GM21529 (cell line): Measurements from ENCODE around the gene CNTNAP2.
"Not testable (repeated sequence)": the region's sequence is repeated elsewhere in the genome, so short reads cannot be mapped to it uniquely, and the experiment has no call there.

Experiments
- ATAC-seq: cut with Tn5 transposase; IDR thresholded peaks from one replicate; pipeline ENCODE4 v1.9.1; 2021; ENCODE audit not compliant: unreplicated experiment

The CNTNAP2 gene

DNA sequence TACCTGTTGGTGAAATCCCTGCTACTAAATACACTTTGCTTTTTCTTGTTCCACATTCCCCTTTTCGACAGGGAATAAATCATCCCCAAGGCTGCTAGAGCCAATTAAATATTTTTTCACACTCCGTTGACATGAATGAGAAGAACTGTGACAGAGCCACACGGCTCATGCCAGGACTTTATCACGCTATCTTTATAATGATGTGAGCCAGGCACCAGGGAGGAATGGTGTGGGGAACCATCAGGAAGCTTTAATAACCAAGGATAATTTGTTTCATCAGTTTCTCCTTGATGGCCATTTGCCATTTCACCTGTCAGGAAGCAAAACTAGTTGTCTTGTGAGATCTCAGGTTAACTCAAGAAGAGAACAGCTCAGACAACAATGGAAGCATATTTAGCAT lies 2280.9 kb downstream of the CNTNAP2 start:
- ATAC-seq = no peak

DNA sequence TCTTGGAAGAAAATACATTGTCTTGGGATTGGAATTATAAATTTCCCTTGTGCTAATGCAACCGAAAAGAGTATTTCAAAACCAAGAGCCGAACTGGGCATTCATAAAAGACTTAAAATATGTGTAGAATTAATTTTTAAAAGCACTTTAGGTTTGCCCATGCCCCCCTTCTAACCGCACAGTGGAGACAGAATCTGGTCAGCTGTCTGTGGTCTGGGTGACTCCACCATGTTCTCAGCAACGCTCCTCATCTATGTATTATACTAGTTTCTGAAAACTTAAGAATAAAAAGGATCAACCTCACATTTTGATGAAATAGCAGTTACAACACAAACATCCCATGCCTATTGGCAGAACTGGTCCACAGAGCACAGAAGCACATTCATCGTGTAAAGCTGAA lies 2281.4 kb downstream of the CNTNAP2 start:
- no peak for ATAC-seq

DNA sequence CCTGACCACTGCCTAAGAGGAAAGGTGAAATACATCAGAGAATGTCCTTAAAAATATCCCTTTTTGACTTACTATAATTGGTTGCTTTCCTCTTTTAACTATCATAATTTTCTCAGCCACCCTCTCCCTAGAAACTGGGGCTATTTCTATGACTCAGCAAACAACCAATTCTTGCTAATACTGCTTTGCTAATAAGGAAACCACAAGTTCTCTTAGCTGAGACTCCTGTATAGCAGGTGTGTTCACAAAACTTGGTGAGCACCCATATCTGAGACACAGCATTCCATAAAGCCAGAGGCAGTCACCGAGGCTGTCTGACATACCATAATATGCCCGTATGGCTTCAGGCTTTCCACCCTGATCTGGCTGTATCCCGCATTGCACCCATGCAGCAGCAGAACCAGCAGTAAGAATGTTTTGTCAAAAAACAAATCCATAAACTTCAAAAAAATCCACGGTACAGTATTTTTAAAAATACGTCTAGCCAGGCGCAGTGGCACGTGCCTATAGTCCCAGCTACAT lies 2282.3 kb downstream of the CNTNAP2 start:
- ATAC-seq = peak; percentile 93

DNA sequence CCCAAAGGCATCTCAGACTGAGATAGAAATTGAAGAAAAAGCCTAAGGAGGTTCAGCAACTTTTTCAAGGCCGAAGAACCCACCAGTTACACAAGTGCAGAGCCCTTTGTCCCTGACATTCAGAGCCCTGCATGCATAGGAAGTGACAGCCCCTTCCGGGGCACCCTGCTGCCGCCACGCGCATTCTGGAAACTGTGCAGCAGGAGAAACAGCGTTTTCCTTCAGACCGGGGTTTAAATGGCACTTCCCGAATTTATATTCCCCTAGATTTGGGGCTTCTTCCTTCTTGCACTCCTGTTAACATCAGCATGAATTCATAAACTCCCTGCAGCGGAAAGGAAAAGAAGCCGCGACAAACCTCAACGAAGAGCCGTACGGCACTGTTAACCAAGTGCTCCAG lies 2283.5 kb downstream of the CNTNAP2 start:
- no peak for ATAC-seq

DNA sequence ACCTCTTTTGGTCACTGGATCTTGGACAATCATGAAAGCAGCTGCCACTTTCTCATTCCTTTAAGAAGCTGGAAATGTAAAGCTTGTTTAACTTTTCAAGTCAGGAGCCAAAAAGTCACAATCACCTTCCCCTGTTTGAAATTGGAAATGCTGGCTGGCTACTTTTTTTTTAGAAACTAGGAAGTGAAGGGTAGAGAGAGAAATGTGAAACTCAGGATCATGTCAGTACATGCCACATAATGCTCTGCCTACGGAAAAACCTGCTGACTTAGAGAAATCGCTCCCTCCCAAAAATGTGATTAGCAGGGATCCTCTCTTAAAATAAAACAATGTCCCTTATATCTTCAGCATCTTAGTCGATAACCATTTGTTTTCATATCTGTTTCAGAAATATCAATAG lies 2285.6 kb downstream of the CNTNAP2 start:
- ATAC-seq = no peak

DNA sequence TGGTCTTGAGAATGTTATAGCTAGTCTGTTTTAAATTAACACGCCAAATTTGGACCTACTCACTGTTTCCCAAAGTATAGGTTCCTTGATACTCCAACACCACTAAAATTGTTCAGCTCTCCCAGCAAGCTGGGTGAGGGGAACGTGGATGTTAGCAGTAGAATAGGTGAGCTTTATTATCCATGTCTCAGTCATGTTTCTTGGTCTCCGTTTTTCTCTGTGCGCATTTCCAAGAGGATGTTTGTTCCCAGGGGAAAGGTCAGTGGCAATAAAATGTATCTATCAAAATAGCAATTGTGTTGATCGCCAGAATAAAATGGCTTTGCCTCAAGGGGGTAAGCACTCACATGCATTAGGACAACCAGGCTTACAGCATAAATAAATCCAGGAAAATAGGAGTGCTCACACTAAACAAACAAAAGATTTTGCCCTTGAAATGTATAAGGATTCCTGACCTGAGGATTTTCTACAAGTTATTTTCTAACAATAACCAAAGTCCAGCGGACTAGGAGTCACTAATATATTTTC lies 2286.9 kb downstream of the CNTNAP2 start:
- ATAC-seq = no peak

DNA sequence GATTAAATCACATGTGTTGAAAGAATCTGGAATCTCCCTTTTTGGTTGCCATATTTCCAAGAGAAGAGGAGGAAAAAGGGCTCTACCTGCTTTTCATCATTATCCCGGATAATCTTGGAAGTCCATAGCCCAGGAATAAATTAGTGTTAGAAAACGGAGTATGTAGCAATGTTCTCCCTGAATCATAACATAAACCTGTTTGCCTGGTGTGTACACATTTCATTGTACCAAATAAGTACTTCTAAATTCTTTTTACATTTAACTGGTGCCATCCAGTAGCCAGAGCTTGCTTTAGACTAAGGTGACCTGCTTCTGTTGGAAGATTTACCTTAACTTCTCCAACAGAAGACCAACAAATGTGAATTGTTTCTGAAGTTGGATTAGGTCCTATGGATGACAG lies 2291.7 kb downstream of the CNTNAP2 start:
- no peak for ATAC-seq

DNA sequence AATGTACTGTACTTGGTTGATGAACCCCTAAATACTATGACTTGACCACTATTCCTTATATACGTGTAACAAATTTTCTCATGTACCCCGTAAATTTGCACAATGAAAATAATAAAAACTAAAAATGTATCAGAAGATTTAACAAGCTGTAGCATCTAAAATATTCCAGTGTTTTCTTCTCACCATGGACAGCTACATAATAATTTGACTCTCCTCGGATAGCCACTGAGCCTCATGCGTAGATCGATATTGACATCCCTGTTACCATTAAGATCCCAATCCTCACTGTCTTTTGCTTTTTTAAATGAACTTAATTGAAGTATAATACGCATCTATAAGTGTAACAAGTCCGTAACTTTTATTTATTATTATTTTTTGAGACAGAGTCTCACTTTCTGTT lies 2294.3 kb downstream of the CNTNAP2 start:
- ATAC-seq = no peak

DNA sequence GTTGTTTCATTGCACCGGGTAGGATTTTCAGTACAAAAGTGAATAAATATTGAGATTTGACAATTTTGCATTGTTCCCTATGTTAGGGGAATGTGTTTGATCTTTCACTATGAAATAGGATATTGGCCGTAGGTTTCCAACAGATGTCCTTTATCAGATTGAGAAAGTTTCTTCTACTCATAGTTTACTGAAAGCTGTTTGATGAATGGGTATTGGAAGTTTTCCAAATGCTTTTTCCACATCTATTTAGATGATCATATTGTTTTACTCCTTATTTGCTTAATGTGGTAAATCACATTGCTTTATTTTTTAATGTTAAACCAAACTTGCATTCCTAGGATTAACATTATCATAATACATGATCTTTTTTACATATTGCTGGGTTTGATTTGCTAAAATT lies 2296.1 kb downstream of the CNTNAP2 start:
- ATAC-seq = no peak

DNA sequence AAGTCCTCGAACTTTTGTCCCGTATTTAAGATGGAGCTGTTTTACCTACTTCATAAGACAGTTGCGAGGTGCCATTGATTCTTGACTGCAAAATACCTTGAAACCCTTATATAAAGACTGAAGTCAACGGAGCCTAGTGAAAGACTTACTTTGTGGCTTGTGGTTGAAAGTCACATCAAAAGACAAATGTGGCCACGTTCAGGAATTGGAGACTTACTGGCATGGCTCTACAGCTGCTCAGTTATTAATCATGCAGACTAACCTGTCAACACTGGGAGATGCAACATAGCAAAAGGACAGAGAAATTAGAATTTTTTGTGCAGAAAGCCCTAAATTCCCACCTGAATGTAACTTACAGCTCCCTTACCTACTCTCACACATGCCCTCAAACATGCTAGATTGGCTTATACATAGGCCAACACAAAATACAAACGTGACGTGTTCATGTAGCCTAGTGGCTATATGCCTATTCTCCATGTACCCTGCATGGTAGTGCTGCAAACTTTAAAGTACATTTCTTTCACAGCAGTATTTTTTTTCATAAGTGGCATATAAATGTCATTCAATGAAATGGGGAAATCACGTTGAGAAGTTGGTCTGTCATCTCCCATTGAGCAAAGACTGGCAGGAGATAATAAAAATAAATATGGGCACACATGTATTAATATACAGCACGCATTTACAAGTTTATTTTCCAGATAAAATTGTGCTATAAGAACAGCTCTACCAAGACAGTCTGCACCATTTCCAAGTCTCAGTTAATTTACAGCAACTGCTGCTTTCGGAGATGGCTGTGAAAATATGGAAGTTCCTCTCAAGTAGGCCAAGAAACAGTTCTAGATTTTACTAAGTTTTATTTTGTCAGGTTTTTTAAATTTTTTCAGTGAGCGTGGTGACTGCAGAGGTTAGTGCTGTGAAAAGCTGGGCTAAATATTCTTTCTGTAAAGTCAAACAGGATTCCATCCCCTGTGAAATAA lies 2303.5 kb downstream of the CNTNAP2 start:
- ATAC-seq = peak; percentile 76

DNA sequence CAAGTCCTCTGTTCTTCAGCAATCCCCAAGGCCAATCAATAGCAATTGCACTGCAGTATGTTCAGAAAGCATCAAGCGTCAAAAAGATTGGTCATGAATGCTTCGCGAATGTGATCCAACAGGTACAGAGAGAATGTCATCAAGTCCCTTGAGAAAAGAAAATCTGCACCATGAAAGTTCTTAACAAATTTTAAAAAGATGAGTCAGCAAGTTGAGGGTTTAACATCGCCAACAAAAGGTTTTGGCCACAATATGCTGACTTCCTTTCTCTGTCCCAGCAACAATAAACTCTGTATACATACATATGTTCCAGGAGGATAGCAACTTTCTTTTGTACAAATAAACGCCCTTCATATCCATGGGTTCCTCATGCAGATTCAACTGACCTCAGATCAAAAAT lies 2305.4 kb downstream of the CNTNAP2 start:
- no peak for ATAC-seq

DNA sequence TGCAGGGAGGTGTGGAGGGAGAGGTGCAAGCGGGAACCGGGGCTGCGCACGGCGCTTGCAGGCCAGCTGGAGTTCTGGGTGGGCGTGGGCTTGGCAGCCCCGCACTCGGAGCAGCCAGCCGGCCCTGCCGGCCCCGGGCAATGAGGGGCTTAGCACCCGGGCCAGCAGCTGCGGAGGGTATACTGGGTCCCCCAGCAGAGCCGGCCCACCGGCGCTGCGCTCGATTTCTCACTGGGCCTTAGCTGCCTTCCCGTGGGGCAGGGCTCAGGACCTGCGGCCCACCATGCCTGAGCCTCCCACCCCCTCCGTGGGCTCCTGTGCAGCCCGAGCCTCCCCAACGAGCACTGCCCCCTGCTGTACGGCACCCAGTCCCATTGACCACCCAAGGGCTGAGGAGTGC lies 2309.8 kb downstream of the CNTNAP2 start:
- ATAC-seq = not testable (repeated sequence)

DNA sequence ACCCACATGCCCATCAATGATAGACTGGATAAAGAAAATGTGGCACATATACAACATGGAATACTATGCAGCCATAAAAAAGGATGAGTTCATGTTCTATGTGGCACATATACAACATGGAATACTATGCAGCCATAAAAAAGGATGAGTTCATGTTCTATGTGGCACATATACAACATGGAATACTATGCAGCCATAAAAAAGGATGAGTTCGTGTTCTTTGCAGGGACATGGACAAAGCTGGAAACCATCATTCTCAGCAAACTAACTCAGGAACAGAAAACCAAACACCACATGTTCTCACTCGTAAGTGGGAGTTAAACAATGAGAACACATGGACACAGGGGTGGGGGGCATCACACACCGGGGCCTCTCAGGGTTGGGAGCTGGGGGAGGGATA lies 2314.1 kb downstream of the CNTNAP2 start:
- ATAC-seq = not testable (repeated sequence)

DNA sequence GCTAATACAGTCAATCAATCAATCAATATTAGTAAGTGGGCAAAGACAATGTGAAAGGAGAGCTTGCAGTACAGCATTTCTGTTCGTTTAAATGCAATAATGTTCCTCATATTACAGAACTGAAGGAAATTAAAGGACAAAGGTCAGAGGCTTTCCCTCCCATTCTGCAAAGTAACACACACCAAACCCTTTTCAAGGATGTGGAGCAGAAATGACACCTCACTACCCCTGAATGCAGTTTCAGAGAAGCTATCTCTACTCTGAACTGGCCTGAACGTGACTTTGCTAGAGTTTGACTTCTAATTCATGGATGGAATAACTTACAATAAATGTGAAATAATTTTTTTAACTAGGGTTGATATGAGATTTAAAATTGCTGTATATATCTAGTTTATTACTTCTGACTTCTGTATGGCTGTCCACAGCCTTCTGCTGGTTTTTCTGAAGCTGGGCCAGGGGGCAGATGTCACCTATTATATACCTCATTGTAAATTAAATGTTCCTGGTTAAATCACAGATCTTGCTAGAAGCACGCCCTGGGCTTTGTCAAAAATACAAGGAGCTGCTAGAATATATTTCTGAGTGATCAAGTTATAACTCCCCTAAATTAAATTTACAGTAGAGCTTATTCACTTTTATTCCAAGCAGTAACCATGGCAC lies 2317.1 kb downstream of the CNTNAP2 start:
- no peak for ATAC-seq

DNA sequence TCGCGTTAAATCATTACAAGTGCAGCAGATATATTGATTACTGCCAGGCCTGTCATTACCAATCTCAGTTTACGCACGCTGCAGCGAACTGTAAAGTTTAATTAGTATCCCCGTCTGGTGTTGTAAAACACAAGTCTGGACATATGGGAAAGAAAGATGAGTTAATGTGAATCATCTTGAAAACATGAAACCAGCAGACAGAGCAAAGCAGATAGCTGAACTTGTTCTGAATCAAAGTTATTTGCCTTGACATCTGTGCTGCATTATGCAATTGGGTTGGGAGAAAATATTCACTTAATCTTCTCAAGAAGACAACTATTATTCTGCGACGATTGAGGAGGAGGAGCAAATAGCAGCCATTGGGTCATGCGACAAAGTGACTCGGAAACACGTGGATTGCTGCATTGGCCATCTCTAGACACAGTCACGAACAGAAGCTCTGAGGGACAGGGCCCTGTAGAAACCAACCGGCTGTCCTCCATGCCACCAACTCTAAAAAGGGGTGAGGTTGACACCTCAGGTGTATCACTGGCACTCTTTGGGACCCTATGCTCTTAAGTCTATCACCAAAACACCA lies 2317.7 kb downstream of the CNTNAP2 start:
- ATAC-seq = no peak

DNA sequence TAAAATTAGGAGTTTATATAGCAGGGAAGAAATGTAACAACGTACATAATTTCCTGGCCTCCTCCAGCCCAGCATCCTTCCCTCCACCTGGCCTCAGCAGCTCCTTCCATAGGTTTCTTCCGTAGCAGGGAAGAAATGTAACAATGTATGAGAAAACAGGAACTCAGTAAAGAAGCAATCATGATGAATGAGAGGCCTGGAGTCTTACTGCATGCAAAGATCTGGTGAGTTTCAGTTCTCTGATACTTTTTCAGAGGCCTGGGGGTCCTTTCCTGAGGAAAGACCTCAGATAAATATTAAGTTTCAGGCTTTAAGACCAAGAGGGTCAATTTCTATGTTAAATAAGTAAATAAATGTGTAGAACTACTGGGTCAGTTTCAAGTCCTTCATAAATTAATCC lies 2318.3 kb downstream of the CNTNAP2 start:
- no peak for ATAC-seq

DNA sequence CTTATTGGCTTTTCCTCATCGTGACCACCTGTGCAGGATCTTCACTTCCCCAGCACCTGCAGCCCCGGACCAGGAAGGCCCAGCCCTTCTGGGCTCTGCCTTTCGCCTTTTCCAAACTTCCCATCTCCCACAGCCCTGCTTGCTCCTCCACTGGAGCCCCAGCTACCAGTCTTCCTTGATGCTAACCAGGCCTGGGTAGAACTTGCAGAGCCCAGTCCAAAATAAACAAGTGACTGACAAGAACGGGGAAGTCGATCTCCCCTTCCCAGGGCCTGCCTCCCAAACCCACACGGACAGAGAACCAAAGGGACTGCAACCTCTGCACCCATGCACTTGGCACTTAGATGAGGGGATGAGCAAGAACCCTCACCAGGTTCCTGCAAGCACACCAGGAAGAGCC lies 2319.1 kb downstream of the CNTNAP2 start:
- ATAC-seq = no peak

DNA sequence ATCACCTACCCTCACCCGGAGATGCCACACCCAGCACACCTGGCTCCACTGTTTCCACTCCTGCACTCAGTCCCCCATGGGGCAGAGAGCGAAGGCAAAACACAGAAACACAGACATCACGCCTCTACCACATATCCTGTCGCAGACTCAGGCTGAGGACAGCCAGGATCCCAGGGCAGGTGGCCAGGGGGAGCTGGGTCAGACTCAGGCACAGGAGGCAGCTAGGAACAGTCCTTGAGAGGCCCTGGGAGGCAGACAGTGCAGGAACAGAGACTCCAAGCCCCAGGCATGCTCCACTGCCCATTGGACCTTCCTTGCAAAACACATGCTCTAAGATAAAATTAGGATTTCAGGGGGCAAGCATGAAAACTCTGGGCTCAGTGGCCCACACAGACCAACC lies 2319.5 kb downstream of the CNTNAP2 start:
- peak; percentile 15 for ATAC-seq

DNA sequence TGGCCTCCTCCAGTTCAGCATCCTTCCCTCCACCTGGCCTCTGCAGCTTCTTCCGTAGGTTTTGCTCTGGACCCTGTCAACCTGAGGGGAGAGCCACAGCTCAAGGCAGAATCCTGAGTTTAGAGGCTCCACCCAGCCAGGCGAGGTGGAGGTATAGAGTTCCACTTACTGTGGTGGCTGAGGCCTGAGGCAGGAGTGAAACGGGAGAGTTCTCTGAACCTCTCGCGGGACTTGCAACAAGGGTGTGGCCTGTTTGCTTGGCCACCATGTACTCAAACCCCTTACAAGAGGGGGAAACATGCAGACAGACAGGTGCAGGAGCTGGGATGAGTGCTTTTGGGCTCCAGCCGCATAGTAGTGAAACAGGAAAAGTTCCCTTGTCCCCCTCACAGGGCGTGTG lies 2320.0 kb downstream of the CNTNAP2 start:
- ATAC-seq = peak; percentile 52

DNA sequence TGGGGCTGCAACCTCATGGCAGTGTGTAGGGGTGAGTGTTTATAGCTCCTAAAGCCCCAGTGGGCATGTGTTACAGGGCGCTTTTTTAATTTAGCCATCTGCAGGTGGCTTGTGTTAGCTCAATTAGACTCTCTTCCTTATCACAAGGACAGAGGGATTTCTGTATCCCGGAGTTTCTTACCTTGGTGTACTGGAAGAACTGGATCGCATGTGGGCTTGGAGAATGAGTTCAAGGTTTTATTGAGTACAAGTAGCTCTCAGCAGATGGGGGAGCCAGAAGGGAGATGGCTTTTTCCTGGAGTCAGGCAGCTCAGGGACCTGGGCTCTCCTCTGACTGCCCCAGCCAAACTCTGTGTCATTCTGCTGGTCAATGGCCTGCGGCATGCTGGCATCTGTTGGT lies 2320.4 kb downstream of the CNTNAP2 start:
- no peak for ATAC-seq

DNA sequence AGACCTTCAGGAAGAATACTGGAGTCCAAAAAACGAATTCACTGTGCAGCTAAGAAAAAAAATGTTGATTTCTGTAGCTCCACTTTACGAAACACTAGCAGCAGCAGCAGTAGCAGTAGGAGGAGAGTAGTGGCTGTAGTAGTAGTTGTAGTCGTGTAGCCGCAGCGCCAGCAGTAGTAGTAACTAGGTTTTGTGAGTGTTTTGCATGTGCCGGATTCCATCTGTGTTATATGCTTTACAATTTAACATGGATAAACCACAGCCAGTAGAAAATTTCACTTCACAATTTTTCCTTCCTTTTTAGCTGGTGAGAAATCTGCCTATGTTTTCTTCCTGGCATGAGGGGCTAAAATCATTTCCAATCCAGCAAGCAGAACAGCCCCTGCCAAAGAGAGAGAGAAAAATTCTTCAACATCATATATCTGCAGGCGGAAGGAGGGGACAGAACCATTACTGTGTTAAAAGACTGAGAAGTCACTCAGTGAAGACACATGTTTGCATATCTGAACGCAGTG lies 2325.6 kb downstream of the CNTNAP2 start:
- no peak for ATAC-seq
